NCI-H146 treated with DMSO at 0.1 percent for 48 hours (cell line): ENCODE results near the gene RUSC2.
"Not testable (repeated sequence)": the region's sequence is repeated elsewhere in the genome, so short reads cannot be mapped to it uniquely, and the experiment has no call there.

ENCODE experiments used
- DNase-seq: peaks from one replicate; lab custom pipeline; 2025; ENCODE audit not compliant: unreplicated experiment; lab: John Stamatoyannopoulos, UW

RUSC2 gene

DNA sequence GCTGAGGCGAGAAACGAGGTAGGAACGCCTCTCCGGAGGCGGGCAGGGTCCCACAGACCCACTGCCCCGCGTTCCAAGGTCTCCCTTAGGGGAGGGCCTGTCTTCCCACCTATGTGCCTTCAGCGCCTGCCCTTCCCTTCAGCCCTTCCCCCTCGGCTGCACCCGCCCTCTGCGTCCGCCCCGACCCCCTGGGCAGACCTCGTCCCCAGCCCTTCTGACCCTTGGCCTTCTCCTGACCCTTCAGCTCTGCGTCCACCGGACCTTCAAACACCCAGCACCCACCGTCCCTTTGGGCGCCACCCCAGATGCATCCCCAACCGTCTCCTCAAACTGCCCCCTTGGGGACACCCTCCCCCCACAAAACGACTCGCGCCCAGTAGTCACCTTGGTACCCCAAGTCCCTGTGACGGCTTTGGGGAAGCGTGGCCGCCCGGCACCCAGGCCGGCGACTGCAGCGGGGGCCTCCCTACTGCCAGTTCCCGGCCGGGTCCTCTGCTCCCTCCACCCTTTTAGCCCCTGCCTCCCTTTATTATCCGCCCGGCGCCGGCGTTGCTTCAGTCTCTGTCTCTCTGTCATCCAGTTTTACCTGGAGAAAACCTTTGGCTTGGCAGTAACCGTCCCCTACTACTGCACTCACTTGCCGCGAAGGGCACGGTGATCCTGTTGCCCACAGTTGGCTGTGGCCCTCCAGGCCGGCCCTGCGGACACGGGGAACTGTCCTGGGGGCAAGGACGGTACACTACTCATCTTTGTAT is 421 bp downstream of the RUSC2 start:
- peak; percentile 24 for DNase-seq

DNA sequence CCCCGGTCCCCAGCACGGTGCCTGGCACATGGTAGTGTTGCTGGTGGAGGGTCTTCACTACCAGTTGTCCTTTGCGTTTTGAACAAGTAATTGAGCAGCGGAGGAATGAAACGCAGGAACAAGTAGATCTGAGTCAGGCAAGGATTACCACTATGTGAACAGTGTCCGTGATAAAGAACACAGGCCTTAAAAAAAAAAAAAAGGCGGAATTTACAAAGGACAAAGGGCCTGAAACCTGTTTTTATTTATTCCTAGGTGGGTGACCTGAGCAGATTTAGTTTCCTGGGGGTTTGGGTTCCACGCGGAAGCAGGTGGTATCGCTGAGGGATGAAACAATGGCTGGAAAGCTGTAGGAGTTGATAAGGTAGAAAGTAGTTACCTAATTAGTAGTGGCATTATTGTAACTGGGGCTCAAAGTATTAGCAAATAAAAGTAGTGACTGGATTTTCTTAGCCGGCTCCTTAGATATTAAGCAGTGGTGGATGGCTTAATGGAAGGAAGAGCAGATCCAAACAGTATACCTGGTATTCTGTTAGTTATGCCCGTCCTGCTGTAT is 1.1 kb downstream of the RUSC2 start:
- DNase-seq = no peak

DNA sequence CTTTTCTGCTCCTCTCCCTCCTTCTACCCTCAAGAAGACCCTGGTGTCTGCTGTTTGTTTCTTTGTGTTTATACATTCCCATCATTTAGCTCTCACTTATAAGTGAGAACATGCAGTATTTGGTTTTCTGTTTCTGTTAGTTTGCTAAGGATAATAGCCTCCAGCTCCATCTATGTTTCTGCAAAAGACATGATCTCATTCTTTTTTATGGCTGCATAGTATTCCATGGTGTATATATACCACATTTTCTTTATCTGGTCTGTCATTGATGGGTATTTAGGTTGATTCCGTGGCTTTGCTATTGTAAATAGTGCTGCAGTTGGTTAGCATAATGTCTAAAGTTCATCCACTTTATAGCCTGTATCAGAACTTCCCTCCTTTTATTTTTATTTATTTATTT is 3.2 kb downstream of the RUSC2 start:
- not testable (repeated sequence) for DNase-seq

DNA sequence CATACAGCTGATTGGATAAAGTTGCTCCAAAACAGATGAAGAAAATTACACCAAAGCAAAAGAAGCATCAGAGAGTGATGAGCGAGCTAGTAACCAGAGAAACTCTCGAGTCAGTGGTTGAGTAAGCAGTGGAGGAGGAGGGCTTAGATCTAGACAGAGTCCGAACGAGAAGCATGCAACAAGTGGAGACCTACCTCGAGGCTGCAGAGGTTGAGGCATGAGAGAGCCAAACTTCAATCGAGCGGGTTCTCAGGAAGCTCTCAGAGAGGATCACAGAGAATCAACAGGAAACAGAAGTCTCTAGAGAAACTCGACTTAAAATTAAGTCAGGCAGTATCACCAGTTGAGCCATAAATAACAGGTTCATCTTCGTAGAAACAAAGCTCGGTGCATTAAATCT is 6.1 kb downstream of the RUSC2 start:
- DNase-seq = no peak

DNA sequence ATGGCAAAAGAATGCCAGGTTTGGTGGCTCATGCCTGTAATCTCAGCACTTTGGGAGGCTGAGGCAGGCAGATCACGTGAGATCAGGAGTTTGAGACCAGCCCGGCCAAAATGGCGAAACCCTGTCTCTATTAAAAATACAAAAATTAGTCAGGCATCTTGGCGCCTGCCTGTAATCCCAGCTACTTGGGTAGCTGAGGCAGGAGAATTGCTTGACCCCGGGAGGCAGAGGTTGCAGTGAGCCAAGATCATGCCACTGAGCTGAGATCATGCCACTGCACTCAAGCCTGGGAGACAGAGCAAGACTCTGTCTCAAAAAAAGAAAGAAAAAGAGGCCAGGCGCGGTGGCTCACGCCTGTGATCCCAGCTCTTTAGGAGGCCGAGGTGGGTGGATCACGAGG is 8.3 kb downstream of the RUSC2 start:
- not testable (repeated sequence) for DNase-seq

DNA sequence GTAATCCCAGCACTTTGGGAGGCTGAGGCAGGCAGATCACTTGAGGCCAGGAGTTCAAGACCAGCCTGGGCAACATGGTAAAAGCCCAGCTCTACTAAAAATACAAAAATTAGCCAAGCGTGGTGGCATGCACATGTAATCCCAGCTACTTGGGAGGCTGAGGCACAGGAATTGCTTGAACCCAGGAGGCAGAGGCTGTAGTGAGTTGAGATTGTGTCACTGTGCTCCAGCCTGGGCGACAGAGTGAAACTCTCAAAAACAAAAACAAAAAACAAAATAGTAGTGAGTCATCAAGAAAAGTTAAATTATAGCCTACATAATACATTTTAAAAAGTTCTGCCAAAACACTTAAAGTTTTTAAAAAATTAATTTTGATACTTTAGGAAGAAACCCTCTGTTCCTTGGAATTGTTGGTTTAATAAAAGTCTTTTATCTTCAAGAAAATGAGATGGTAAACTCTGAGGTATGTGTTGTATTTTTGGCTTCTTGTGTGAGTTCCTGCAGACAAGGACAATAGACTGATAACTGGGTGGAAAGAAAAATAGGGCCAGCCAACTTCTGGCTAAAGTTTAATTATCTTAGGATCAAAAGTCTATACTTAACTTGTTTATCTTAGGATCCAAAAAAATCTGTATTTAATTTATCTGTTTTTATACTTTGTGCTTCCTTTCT is 9.3 kb downstream of the RUSC2 start:
- DNase-seq = no peak

DNA sequence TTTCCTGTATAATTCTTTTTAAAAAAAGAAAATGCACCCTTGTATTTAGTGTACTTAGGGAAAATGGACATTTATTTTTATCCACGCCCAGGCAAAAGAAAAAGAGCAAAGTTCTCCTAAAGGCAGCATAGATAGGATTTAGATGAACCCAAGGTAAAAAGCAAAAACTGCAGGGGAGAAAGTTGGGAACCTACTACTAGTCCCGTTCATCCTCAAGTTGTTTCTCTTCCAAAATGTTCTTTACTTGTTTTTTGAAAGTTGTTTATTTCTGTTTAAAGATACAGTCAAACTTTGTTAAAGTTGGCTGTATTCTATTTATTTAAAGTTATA is 9.8 kb downstream of the RUSC2 start:
- DNase-seq = no peak

DNA sequence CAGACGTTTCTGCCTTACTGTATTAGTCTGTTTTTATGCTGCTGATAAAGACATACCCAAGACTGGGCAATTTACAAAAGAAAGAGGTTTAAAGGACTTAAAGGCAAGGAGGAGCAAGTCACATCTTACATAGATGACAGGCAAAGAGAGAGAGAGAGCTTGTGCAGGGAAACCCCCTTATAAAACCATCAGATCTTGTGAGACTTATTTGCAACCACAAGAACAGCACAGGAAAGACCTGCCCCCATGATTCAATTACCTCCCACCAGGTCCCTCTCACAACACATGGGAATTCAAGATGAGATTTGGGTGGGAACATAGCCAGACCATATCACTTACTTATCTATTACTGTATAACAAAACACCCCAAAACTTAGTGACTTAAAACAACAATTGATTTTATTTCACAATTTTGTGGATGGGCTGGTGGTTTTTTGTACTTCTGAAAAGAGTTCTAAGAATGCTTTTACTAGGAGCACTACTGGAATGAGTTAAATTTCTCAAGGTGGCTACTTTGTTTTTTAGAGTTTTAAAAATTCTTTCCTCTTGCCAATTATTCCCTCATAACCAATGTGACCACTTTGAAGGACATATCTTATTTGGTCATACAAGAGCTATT is 10.3 kb downstream of the RUSC2 start:
- no peak for DNase-seq

DNA sequence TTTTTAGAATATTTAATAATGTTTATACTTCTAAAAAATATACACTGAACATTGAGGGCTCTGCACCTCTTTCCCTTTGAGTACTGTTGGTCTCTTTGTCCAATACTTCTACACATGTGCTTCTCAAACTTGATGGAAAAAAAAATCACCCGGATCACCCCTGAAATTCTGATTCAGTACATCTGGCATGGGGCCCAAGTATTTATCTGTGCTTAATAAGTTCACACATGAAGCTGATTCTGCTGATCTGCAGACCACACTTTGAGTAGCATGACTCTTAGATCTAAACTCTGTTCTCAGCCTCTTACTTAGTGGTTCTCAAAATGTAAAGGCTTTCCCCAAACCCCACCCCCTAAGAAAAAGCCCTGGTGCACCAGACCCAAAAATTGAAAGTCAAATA is 12.0 kb downstream of the RUSC2 start:
- no peak for DNase-seq

DNA sequence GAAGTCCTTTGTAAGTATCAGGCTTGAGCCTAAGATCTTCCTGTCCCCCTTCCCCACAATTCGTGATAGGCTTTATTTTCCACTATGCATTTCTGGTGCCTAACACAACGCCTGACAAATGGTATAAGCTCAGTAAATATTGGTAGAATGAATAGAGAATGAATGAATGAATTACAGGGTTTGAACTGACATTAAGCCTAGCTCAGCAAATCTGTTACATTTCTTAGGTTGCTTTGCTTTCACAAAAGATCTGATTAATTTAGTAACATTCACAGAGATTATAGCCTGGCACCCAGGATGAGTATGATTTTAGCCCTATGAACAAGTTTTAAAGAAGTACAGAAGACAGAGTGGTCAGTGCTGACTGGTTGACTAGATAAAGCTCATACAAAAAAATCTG is 16.4 kb downstream of the RUSC2 start:
- DNase-seq = no peak

DNA sequence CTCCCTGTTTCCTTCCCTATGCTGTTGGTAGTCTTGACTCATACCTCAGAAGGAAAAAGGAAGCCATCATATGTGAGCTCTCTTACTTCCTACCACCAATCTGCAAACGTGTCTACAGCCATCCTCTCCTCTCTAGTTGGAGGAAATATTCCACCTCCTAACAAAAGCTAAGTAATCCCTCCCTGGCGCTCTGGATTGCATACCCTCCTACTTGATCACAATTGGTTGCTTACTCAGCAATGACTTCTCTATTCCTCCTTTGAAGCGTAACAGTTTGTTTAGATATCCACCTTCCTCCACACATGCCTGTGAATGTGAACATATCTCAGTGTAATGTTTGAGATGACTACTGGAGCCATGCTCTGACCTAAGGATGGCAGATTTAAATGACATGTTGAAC is 18.2 kb downstream of the RUSC2 start:
- no peak for DNase-seq

DNA sequence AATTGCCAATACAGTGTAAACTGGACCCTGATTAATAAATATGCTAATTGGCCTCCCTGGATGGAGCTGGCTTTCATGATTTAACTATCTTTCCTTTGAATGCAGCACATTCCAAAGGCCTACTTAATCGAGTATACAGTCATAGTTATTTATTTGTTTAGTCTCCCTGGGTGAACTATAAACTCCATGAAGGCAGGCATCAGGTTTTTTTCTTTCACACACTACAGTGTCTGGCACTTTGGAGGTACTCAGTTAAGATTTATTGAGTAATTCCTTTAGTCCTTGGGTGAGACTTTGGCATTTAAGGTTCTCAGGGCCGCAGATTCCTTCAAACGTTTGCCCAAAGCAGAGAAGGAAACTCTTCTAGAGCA is 20.5 kb downstream of the RUSC2 start:
- DNase-seq = no peak

DNA sequence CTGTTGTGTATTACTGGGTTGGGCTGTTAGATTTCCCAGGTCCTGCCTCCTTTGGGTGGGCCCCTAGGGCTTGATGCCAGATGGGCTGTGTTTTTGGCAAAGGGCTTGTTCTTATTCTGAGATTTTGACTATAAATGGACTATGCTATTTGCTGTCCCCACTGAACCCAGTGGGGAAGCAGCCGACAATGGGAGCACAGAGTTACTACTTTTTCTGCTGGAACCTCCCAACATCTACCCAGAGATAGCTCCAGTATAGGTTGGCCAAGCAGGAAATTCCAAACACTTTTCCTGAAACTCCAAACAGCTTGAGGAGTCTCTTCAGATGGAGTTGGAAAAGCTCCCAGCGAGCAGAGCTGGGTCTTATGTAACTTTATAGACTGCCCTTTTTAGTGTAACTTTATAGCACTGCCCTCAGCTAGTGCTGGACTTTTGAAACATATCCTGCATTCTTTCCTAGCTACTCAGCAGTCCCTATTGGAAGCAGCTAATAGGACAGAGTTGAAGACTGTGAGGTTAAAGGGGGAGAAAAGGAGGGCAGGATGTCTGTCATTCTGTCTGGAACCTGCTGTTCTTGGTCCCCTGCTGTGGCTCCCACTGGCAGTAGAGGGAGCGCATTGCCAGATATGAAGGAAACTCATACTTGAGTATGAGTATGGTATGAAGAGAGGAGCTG is 21.0 kb downstream of the RUSC2 start:
- DNase-seq = no peak

DNA sequence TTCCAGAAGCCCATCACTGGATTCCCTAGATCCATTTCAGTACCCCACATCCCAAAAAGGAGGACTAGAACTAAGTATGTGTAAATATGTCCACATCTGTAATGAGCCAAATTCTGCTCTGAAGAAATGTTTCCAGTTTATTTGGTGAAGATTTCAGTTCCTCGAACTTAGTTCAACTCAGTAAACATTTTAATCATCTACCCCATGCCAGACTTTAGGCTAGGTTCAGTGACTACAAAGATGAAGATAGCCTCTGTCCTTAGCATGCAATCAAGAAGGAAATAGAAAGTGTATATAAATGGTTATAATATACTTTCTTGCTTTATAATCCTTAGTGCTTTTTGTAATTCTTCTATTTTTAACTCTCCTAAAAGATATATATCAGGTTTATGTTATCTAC is 21.5 kb downstream of the RUSC2 start:
- no peak for DNase-seq

DNA sequence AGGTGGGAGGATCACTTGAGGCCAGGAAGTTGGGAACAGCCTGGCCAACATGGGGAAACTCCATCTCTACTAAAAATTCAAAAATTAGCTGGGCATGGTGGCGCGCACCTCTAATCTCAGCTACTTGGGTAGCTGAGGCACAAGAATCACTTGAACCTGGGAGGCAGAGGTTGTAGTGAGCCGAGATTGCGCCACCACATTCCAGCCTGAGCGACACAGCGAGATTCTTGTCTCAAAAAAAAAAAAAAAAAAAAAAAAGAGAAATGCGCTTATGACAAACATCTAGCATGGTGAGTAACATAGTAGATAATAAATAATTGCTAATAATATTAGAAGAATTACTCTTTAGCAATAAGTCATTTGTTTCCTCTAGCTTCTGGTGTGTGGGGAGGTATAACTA is 25.9 kb downstream of the RUSC2 start:
- no peak for DNase-seq

DNA sequence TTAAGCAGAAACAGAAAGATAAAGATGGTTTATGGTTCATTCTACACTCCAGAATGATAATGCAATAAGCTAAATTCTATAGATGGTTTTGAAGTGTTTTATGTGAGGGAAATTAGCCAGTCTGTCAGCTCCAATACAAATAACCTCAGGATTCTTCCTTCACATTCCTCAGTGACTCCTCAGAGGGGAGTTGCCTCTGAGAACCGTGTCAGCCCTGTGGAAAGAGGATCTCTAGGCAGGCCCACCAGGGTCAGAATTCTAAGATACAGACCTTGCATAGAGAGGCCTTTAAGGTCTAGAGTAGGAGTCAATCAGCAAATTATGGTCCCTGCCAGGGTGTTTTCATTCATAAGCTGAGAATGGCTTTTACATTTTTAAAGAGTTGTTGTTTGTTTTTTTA is 26.6 kb downstream of the RUSC2 start:
- DNase-seq = no peak

DNA sequence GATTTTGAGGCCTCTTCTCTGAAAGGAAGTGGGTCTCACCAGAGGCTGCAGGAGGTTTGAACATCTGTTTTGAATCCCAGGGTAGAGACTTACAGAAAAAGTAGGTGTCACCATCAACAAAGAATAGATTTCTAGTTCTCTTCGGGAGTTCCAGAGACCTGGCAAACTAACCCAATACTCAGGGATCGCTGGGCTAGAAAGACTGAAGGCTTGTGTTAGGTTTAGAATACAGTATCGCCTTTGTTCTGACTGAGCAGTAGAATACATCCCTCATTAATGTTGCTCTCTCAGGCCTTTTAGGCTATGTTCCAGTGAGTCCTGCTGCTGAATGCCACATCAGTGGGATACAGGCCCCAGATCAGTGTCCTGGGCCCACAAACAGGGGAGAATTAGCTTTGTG is 27.2 kb downstream of the RUSC2 start:
- DNase-seq = no peak

DNA sequence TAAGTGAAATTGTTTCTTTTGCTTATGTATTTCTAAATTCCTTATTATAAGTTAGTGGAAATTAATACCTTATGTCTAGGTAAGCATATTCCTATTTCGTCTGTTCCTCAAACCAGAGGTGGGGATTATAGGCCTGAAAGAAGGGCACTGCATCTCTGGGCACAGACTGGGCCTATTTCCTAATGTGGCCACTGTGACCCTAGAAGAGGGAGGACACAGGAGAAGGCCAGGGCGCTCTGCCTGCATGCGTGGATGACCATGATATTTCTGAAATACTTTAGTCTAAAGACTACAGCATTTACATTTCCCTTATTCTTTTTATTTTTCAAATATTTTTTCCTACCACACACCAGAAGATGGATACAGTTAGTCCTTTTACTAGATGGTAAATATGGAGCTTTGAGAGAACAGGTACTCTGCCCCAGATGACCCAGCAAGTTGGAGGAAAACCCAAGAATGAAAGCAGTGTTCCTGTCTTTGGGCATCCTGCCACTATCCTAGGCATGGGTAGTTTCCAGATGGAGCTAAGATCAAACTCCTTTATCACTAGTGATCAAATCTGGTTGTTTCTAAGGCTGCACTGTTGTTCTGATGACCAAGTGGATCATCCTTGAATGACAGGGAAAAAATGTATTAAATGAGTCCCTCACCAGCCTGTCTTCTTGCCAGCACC is 27.8 kb downstream of the RUSC2 start:
- no peak for DNase-seq

DNA sequence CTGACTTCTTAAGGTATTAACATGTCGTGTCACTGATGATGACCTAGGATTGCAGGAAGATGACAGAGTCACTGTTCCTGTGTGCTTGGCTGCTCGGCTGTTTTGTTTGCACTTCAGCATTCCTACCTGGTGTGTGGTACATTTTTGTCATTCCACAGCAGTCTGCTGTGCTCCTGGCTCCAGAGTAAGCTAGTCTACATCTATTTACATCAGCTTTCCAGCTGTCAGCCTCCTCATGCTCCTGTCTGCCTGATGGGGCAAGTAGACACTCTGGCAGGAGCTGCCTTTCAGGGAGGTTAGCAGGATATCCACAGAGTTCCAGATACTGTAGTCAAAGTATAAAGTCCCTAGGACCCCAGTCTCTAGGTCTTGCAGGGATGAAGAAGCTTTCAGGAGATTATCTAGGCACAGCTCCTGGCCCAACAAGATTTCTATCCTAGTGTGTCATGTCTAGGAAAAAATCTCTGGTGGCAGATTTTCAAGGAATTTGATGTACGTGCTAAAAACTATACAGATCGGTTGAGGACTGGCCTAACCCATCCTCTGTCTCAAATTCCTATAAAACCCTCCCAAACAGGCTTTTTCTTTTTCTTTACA is 28.4 kb downstream of the RUSC2 start:
- no peak for DNase-seq

DNA sequence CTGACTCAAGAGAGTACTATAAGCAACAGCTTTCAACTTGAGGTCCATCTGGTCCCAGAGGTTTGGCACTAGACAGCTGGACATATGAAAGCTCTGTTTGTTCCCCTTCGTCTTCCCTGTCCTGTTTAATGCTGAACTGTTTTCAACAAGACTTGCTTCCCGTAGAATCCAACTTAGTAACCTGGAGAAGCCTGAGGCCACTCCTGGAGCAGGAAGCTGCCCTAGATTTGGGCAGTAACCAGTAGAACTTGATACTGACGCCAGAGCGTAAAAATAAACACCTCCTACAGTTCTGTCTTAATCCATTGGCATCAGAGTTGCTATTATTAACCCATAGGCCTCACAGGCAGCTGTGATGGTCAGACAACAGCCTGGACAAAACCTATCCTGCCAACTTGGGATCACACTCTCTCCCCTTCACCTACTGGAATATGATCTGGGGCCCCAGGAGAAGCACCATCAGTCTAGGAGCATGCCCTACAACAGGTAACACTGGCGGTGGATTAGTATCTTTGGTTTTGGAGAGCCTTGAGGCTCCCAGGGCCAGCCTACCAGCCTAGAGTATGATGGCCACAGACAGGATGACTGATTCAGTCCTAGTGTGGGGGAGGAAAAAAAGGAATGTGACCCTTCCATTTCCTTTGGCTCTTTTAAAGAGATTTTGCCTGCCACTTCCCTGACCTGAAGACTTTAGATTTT is 29.2 kb downstream of the RUSC2 start:
- no peak for DNase-seq
